Activated CD4-positive, alpha-beta T cell treated with anti-CD3 and anti-CD28 coated beads, Interleukin-2, amount 50 U/mL, for 4 hours (primary cell): ENCODE measurements around the gene ADAMTS2.

ENCODE experiments used
- DNase-seq, 2 experiments: peaks; one replicate each; pipeline ENCODE4 v3.0.0-alpha.2; 2020

Gene ADAMTS2

GRCh38 chr5:179191506-179192184 lies 153.6 kb downstream of the ADAMTS2 start:
- no peak for DNase-seq

GRCh38 chr5:179190851-179191505 lies 154.3 kb downstream of the ADAMTS2 start:
- DNase-seq: no peak

DNA sequence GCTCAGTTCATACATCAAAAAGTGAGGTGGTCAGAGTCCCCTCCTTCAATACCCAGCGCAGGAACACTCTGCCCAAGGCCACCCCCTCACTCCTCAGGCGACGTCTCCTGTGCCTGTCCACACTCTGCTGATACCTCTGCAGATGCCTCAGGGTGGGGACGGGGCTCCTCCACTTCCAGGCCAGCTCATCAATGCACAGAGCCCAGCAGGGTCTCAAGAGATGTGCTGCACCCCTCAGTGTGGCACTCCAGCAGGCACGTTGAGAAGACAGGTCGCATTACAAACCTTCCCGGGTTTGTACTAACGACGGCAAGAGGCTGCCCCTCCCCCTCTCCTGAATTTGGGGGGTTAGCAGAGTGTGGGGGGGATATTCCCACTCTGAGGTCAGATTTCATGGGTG lies 156.6 kb downstream of the ADAMTS2 start:
- no peak for DNase-seq

DNA sequence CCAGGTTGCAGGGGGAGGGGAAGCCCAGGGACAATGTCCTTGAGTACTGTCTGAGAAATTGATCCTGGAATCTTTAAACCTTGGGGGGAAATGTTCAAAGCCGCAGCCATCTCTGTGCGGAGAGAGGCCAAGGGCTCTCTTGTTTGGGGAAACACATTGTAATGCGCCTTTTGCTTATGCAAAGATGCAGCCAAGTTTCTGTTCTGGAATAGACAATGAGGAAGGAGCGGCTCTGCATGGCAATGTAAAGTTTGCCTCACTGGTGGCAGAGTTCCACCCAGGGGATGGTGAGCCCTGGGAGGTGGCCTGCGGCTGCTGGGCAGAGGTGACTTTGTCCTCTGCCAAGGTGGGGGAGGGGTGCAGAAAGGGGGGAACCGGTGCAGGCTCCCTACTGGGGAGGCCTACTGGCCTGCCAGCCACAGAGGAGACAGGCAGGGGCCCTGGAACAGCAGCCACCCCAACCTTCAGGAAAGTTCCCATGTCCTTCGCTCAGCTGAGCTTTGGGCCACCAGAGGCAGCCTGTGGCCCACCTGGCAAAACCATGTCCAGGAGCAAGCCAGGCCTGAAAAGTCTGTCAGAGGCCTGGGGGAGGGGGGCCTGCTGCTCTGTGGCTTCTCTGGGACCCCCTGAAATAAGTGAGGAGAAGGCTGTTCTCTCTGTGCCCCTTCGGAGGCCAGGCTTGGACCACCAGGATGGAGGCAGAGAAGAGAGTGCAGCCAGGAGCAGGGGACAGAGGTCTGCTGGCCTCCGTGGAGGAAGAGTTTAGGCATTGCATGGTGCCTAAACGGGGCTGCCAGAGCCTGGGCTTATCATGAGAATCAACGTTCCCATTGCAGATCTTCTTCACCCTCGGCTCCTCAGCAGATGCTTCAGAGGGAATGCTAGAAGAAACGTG lies 157.3 kb downstream of the ADAMTS2 start:
- DNase-seq: no peak

GRCh38 chr5:179187229-179187678 lies 158.0 kb downstream of the ADAMTS2 start:
- no peak for DNase-seq

DNA sequence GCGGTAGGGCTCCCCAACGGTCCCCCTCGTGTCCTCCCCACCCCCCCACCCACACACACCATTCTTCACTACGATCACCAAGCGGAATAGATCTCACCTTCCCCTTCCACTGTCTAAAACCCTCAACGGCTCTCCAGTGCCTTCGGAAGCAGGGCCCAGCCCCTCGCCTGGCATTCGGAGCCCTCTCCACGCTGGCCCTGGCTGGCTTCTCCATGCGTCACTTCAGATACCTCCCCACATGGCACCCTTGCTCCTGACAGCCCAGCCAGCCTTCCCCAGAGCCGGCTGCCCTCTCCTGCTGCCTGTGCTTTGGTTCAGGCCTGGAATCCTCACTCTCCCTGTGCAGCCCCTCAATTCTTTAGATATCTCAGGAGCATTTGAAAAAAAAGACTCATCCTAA lies 158.5 kb downstream of the ADAMTS2 start:
- DNase-seq: no peak

GRCh38 chr5:179185941-179186411 lies 159.3 kb downstream of the ADAMTS2 start:
- no peak for DNase-seq

DNA sequence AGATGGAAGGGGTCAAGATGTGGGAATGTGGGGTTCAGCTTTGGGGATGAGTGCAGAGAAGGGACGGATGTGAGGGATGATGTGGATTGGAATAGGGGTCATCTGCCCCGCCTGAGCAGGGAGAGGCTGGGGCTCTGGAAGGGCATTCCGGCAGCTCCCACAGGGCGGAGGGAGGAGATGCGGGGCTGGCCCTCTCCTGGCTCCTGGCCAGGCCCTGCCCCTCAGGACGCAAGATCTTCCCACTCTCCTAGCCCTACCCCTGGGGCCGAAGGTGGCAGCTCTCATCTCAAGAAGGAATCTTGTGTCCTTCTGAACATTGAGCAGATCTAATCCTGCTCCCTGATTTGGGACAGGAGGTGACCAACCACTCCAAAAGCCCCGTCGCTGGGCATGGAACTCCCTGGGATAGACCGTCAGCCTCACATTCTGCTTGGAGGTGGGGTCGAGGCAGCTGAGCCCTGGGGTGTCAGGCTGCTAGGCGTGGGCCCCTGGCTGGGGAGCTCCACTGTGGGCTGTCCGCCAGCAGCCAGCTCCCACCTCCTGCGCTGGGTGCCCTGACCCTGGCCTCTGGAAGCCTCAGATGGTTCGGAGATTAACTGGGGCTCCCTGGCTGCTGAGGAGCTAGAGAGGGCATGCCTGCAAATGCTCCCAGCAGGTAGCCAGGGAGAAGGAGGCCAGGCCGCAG lies 159.9 kb downstream of the ADAMTS2 start:
- no peak for DNase-seq

DNA sequence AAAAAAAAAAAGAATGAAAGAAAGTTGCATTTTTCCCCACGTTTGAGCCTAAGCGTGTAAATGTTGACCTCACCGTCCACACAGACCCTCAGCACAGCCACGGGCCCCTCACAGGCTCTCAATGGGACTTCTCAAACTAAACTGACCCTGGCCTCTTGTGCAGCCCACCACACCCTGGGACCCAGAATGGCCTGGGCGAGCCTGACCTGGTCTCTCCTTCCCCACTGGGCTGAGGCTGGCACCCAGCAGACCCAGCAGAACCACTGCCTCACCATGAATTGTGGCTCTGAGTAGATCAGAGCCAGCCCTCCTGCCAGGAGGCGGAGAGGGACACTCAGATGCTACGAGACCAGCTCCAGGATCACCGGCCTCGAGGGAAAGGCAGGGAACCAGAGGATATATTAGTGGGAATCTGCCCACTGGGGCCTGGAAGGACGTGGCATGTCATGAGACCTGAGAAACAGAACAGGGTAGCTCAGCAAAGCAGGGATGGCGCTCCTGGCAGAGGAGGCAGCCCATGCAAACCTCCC lies 160.7 kb downstream of the ADAMTS2 start:
- no peak for DNase-seq

DNA sequence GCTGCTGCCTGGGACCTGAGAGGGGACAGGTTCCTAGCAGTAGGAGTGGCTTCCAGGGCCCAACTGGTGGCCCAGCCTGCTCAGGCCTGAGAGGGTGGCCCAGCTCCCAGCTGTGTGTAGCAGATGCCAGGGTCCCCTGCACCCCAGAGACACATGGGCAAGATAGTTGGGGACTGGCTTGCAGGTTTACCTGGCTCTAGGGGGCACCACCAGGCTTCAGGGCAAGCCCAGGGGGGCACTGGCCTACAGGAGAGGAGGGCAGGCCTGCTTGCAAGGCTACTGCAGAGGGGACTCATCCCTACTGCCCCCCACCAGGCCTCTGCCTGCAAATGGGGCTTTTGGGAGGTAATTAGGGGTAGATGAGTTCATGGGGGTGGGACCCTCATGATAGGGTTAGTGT lies 161.8 kb downstream of the ADAMTS2 start:
- no peak for DNase-seq

DNA sequence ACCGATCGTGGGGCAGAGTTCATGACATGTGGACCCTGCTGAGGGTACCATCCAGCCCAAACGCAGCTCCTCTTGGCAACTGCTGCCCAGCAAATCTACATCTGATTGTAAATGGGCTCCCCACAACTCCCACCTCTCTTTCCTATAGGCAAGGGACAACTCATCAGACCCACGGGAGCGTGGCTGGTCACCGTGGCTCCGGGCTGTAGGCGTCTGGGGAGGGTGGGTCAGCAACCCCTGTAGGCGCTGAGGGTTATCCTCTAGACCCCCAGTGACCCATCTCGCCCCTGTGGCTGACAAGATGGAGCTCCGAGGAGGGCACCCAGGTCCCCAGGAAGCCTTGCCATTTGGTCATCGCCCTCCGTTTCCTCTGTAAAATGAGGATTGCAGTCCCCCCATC lies 162.7 kb downstream of the ADAMTS2 start:
- DNase-seq: no peak

GRCh38 chr5:179181988-179182387 lies 163.3 kb downstream of the ADAMTS2 start:
- no peak for DNase-seq

DNA sequence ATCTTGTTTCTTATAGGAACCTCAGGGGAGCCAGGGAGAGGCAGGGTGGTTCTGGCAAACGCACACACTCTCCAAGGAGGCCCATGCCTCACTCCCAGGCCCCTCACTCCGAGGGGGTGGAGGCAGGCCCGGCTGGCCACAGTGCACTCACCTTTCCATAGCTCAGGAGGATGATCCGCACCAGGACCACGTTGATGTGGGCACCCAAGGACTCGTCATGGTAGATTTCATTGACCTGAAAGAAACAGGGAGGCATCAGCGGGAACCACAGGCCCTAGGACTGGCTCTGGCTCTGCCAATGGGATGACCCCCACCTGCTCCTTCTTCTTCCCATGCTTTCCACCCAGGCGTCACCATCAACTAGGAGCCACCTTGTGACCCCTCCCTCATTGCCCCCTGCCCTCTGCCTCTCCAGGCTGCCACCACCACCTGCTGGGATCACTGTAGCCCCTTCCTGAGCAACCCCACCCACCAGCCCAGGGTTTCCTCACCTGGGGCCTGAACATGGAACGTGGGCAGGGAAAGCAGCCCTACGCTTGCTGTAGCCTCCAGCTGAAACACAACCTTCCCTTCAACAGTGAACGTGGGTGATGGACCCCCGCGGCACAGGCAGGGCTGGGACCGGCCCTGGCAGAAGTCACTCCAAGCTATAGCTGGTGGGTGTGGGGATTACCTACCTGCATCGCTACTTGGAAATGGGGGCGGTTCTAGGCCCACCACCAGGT lies 164.2 kb downstream of the ADAMTS2 start:
- no peak for DNase-seq

- DNase-seq: no peak
Measured at GRCh38 chr5:179180061-179180610, 165.1 kb downstream of the ADAMTS2 start.

- no peak for DNase-seq
Measured at GRCh38 chr5:179177711-179178575, 167.3 kb downstream of the ADAMTS2 start.

DNA sequence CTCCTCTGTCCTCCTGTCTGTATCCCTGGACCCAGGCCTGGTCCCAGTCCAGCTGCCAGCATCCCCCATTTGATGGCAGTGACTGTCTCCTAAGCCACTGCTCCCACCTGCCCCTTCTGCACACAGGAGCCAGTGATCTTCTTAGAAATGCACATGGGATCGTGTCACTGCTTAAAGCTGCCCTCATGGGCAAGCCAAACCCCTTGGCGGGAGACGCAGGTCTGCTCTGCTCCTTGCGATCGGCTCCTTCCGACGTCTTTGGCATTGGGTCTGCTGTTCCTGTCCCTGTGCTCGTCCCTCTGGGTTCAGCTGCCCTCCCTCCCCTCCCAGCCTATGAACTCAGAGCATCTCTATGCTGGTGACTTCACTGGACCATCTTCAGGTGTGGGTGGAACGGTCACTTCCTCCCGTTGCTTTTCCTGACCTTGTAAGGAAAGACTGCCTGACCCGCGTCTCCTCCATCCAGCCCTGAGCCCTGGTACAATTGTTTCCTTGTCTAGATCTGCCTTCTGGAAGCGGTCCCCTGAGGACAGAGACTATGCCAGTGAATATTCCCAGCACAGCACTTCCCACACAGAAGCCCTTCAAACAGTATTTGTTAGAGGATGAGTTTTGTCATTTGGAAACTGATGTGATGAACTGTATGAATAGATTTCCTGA lies 168.6 kb downstream of the ADAMTS2 start:
- no peak for DNase-seq

GRCh38 chr5:179176166-179176565 lies 169.1 kb downstream of the ADAMTS2 start:
- DNase-seq: no peak

- no peak for DNase-seq
Measured at GRCh38 chr5:179171816-179172745, 173.2 kb downstream of the ADAMTS2 start.
